Stimulated activated naive B cell treated with anti-CD40 and anti-IgM and Interleukin-4, amounts not matched to agents 10 μg/mL and 1 μg/mL and 100 μg/mL, for 72 hours (primary cell): ENCODE measurements around the gene KRT1.

Experiments
- ATAC-seq, 2 donors: fragments of 150-1000 bp; cut with Tn5 transposase; replicated peaks; 2 replicates each; pipeline ENCODE4 v1.10.0; 2021; ENCODE audit warnings: moderate library complexity in 1 of 2
- DNase-seq: peaks from one replicate; pipeline ENCODE4 v3.0.0; 2021
- H3K27ac Mint-ChIP-seq: one replicate; pipeline ENCODE4 v1.8.0; 2022; ENCODE audit warnings: mild to moderate bottlenecking, mixed read lengths
- H3K27me3 Mint-ChIP-seq, 2 donors: one replicate each; pipeline ENCODE4 v1.8.0; 2022; ENCODE audit warnings: mixed read lengths in 2 of 2
- H3K36me3 Mint-ChIP-seq, 2 donors: one replicate each; pipeline ENCODE4 v1.8.0; 2022; ENCODE audit warnings: mixed read lengths in 2 of 2, mild to moderate bottlenecking in 1 of 2
- H3K4me1 Mint-ChIP-seq, 2 donors: one replicate each; pipeline ENCODE4 v1.8.0; 2022; ENCODE audit warnings: mixed read lengths in 2 of 2, mild to moderate bottlenecking in 1 of 2
- H3K4me3 Mint-ChIP-seq, 2 donors: one replicate each; pipeline ENCODE4 v1.8.0; 2022; ENCODE audit warnings: mild to moderate bottlenecking in 2 of 2, mixed read lengths in 2 of 2, moderate library complexity in 1 of 2
- H3K9me3 Mint-ChIP-seq, 2 donors: one replicate each; pipeline ENCODE4 v1.8.0; 2022; ENCODE audit warnings: mixed read lengths in 2 of 2, mild to moderate bottlenecking in 1 of 2

Gene KRT1

GRCh38 chr12:52692254-52692653 lies 12.0 kb upstream of the KRT1 start:
- no peaks in the 10 kb centered on the region for H3K36me3 Mint-ChIP-seq
- H3K27me3 Mint-ChIP-seq = peaks cover 43 to 74% of the 10 kb centered on the region in 2 donors
- no peak for DNase-seq
- no peak overlapping the region for H3K4me3 Mint-ChIP-seq
- H3K9me3 Mint-ChIP-seq = no peaks in the 10 kb centered on the region
- peaks cover 13% of the 10 kb centered on the region in 2 donors for H3K4me1 Mint-ChIP-seq
- ATAC-seq = no peak
- H3K27ac Mint-ChIP-seq = no peak overlapping the region

- Mint-ChIP-seq H3K36me3 (no peaks in the 10 kb centered on the region), H3K4me1 (peaks cover 13% of the 10 kb centered on the region in 2 donors), H3K9me3 (no peaks in the 10 kb centered on the region), H3K27me3 (peaks cover 47 to 79% of the 10 kb centered on the region in 2 donors), H3K4me3 (no peak overlapping the region), H3K27ac (no peak overlapping the region)
- DNase-seq (no peak), ATAC-seq (no peak)
Measured at GRCh38 chr12:52691841-52692150, 11.6 kb upstream of the KRT1 start.

GRCh38 chr12:52691076-52691840 lies 11.1 kb upstream of the KRT1 start:
- Mint-ChIP-seq H3K27me3 (peaks cover 49 to 76% of the 10 kb centered on the region in 2 donors), H3K36me3 (no peaks in the 10 kb centered on the region), H3K4me1 (peaks cover 13% of the 10 kb centered on the region in 2 donors), H3K27ac (peak overlapping the region; percentile 15), H3K4me3 (peak overlapping the region; percentile 76 to 77), H3K9me3 (no peaks in the 10 kb centered on the region)
- no peak for DNase-seq
- ATAC-seq = peak; percentile 46 to 47

- peak overlapping the region; percentile 76 to 77 for H3K4me3 Mint-ChIP-seq
- H3K9me3 Mint-ChIP-seq = no peaks in the 10 kb centered on the region
- H3K4me1 Mint-ChIP-seq = peaks cover 13% of the 10 kb centered on the region in 2 donors
- ATAC-seq = no peak
- no peak overlapping the region for H3K27ac Mint-ChIP-seq
- peaks cover 46 to 70% of the 10 kb centered on the region in 2 donors for H3K27me3 Mint-ChIP-seq
- H3K36me3 Mint-ChIP-seq = no peaks in the 10 kb centered on the region
- DNase-seq = no peak
Measured at GRCh38 chr12:52690351-52691075, 10.3 kb upstream of the KRT1 start.

- Mint-ChIP-seq H3K27ac (no peak overlapping the region), H3K36me3 (no peaks in the 10 kb centered on the region), H3K27me3 (peaks cover 46 to 66% of the 10 kb centered on the region in 2 donors), H3K4me1 (peaks cover 13% of the 10 kb centered on the region in 2 donors), H3K4me3 (no peak overlapping the region), H3K9me3 (no peaks in the 10 kb centered on the region)
- ATAC-seq (no peak), DNase-seq (no peak)
Measured at GRCh38 chr12:52689936-52690335, 9.7 kb upstream of the KRT1 start.

- Mint-ChIP-seq H3K9me3 (no peaks in the 10 kb centered on the region), H3K4me1 (peaks cover 13% of the 10 kb centered on the region in 2 donors), H3K4me3 (no peak overlapping the region), H3K27me3 (peaks cover 49 to 68% of the 10 kb centered on the region in 2 donors), H3K36me3 (no peaks in the 10 kb centered on the region), H3K27ac (no peak overlapping the region)
- ATAC-seq (no peak), DNase-seq (no peak)
Measured at GRCh38 chr12:52689239-52689638, 9.0 kb upstream of the KRT1 start.

GRCh38 chr12:52688481-52688880 lies 8.3 kb upstream of the KRT1 start:
- Mint-ChIP-seq H3K27me3 (peaks cover 55 to 75% of the 10 kb centered on the region in 2 donors), H3K36me3 (no peaks in the 10 kb centered on the region), H3K27ac (no peak overlapping the region), H3K9me3 (no peaks in the 10 kb centered on the region), H3K4me1 (peaks cover 13% of the 10 kb centered on the region in 2 donors), H3K4me3 (no peak overlapping the region)
- DNase-seq (no peak), ATAC-seq (no peak)

GRCh38 chr12:52687497-52688385 lies 7.5 kb upstream of the KRT1 start:
- ATAC-seq = no peak
- Mint-ChIP-seq H3K9me3 (no peaks in the 10 kb centered on the region), H3K4me3 (no peak overlapping the region), H3K36me3 (no peaks in the 10 kb centered on the region), H3K4me1 (peaks cover 13% of the 10 kb centered on the region in 2 donors), H3K27ac (no peak overlapping the region), H3K27me3 (peaks cover 47 to 69% of the 10 kb centered on the region in 2 donors)
- DNase-seq = no peak

GRCh38 chr12:52686756-52687487 lies 6.7 kb upstream of the KRT1 start:
- ATAC-seq (no peak), DNase-seq (no peak)
- no peak overlapping the region for H3K27ac Mint-ChIP-seq
- H3K27me3 Mint-ChIP-seq = peaks cover 41 to 60% of the 10 kb centered on the region in 2 donors
- H3K36me3 Mint-ChIP-seq = no peaks in the 10 kb centered on the region
- H3K9me3 Mint-ChIP-seq = no peaks in the 10 kb centered on the region
- peaks cover 10 to 13% of the 10 kb centered on the region in 2 donors for H3K4me1 Mint-ChIP-seq
- no peak overlapping the region for H3K4me3 Mint-ChIP-seq

- H3K27ac Mint-ChIP-seq = no peak overlapping the region
- H3K4me1 Mint-ChIP-seq = peaks cover 3 to 5% of the 10 kb centered on the region in 2 donors
- H3K27me3 Mint-ChIP-seq = peaks cover 36 to 52% of the 10 kb centered on the region in 2 donors
- ATAC-seq (no peak), DNase-seq (no peak)
- no peaks in the 10 kb centered on the region for H3K36me3 Mint-ChIP-seq
- no peak overlapping the region for H3K4me3 Mint-ChIP-seq
- no peaks in the 10 kb centered on the region for H3K9me3 Mint-ChIP-seq
Measured at GRCh38 chr12:52686063-52686462, 5.9 kb upstream of the KRT1 start.

- DNase-seq (no peak), ATAC-seq (peak in 1 of 2 donors; percentile 21)
- H3K9me3 Mint-ChIP-seq = no peaks in the 10 kb centered on the region
- no peak overlapping the region for H3K27ac Mint-ChIP-seq
- no peaks in the 10 kb centered on the region for H3K4me1 Mint-ChIP-seq
- peaks cover 30 to 46% of the 10 kb centered on the region in 2 donors for H3K27me3 Mint-ChIP-seq
- no peaks in the 10 kb centered on the region for H3K36me3 Mint-ChIP-seq
- H3K4me3 Mint-ChIP-seq = no peak overlapping the region
Measured at GRCh38 chr12:52685406-52685890, 5.2 kb upstream of the KRT1 start.

- H3K36me3 Mint-ChIP-seq = no peaks in the 10 kb centered on the region
- H3K27me3 Mint-ChIP-seq = peaks cover 37 to 47% of the 10 kb centered on the region in 2 donors
- no peak overlapping the region for H3K27ac Mint-ChIP-seq
- DNase-seq (no peak), ATAC-seq (no peak)
- H3K4me3 Mint-ChIP-seq = no peak overlapping the region
- H3K9me3 Mint-ChIP-seq = no peaks in the 10 kb centered on the region
- H3K4me1 Mint-ChIP-seq = no peaks in the 10 kb centered on the region
Measured at GRCh38 chr12:52684431-52684830, 4.2 kb upstream of the KRT1 start.

- H3K36me3 Mint-ChIP-seq = no peaks in the 10 kb centered on the region
- H3K9me3 Mint-ChIP-seq = no peaks in the 10 kb centered on the region
- H3K27ac Mint-ChIP-seq = no peak overlapping the region
- DNase-seq (no peak), ATAC-seq (no peak)
- H3K4me1 Mint-ChIP-seq = no peaks in the 10 kb centered on the region
- H3K4me3 Mint-ChIP-seq = no peak overlapping the region
- H3K27me3 Mint-ChIP-seq = peaks cover 36 to 40% of the 10 kb centered on the region in 2 donors
Measured at GRCh38 chr12:52683575-52684300, 3.5 kb upstream of the KRT1 start.
